DOHH2 (cell line): ENCODE results near the gene NOD2.

ENCODE experiments used
- H3F3A ChIP-seq: fragments of 200-600 bp; sonication (generic), shearing (Covaris generic); 2 replicates; pipeline ENCODE4 v1.6.0; 2016; ENCODE audit warnings: antibody characterized with exemption, mild to moderate bottlenecking; ENCODE audit not compliant: control insufficient read depth, insufficient read depth
- H3K27ac ChIP-seq: fragments of 200-600 bp; sonication (generic); 2 replicates; pipeline ENCODE4 v1.5.1; 2014; ENCODE audit warnings: low read depth, mild to moderate bottlenecking, low read length, moderate library complexity
- H3K27me3 ChIP-seq: fragments of 200-600 bp; sonication (generic); 2 replicates; pipeline ENCODE4 v1.6.1; 2014; ENCODE audit warnings: mild to moderate bottlenecking, low read length, mixed read lengths; ENCODE audit not compliant: control insufficient read depth
- H3K36me3 ChIP-seq: fragments of 200-600 bp; sonication (generic); 2 replicates; pipeline ENCODE4 v1.6.1; 2014; ENCODE audit warnings: mild to moderate bottlenecking, low read length, moderate library complexity, mixed read lengths; ENCODE audit not compliant: control insufficient read depth
- H3K4me1 ChIP-seq: fragments of 200-600 bp; sonication (generic); 2 replicates; pipeline ENCODE4 v1.6.1; 2014; ENCODE audit warnings: mild to moderate bottlenecking, low read length, mixed read lengths; ENCODE audit not compliant: control insufficient read depth
- H3K4me2 ChIP-seq: fragments of 200-600 bp; sonication (generic); 2 replicates; pipeline ENCODE4 v1.6.0; 2014; ENCODE audit warnings: mild to moderate bottlenecking, low read length, moderate library complexity
- H3K4me3 ChIP-seq: fragments of 200-600 bp; sonication (generic); 2 replicates; pipeline ENCODE4 v1.5.1; 2014; ENCODE audit warnings: mild to moderate bottlenecking, low read length, mixed read lengths
- H3K79me2 ChIP-seq: fragments of 200-600 bp; sonication (generic); 2 replicates; pipeline ENCODE4 v1.6.1; 2014; ENCODE audit warnings: mild to moderate bottlenecking, low read length, mixed read lengths; ENCODE audit not compliant: control insufficient read depth
- H3K9me2 ChIP-seq: fragments of 200-600 bp; sonication (generic); replicated peaks from 2 replicates; pipeline ENCODE4 v1.6.1; 2014; ENCODE audit warnings: mild to moderate bottlenecking, low read length, mixed read lengths; ENCODE audit not compliant: control insufficient read depth
- H3K9me3 ChIP-seq: fragments of 200-600 bp; sonication (generic); 2 replicates; pipeline ENCODE4 v1.6.1; 2014; ENCODE audit warnings: antibody characterized with exemption, low read length, mixed read lengths; ENCODE audit not compliant: control insufficient read depth, insufficient read depth
- H4K20me1 ChIP-seq: fragments of 200-600 bp; sonication (generic); 2 replicates; pipeline ENCODE4 v1.6.0; 2014; ENCODE audit warnings: low read depth, mild to moderate bottlenecking, antibody characterized with exemption, low read length, moderate library complexity; ENCODE audit not compliant: control insufficient read depth, insufficient read depth
- EZH2phosphoT487 ChIP-seq: fragments of 200-600 bp; sonication (generic); IDR thresholded peaks from 2 replicates; pipeline ENCODE4 v1.6.1; 2017; ENCODE audit warnings: borderline replicate concordance, mild to moderate bottlenecking, antibody characterized with exemption, low read length, moderate library complexity, mixed read lengths
- TF ChIP-seq, protein P1 (sequence below): fragments of 200-600 bp; sonication (generic); IDR thresholded peaks from one replicate; pipeline ENCODE4 v1.5.1; 2014; ENCODE audit warnings: antibody characterized with exemption, mild to moderate bottlenecking, low read depth, low read length; ENCODE audit not compliant: poor library complexity, severe bottlenecking

Gene NOD2

DNA sequence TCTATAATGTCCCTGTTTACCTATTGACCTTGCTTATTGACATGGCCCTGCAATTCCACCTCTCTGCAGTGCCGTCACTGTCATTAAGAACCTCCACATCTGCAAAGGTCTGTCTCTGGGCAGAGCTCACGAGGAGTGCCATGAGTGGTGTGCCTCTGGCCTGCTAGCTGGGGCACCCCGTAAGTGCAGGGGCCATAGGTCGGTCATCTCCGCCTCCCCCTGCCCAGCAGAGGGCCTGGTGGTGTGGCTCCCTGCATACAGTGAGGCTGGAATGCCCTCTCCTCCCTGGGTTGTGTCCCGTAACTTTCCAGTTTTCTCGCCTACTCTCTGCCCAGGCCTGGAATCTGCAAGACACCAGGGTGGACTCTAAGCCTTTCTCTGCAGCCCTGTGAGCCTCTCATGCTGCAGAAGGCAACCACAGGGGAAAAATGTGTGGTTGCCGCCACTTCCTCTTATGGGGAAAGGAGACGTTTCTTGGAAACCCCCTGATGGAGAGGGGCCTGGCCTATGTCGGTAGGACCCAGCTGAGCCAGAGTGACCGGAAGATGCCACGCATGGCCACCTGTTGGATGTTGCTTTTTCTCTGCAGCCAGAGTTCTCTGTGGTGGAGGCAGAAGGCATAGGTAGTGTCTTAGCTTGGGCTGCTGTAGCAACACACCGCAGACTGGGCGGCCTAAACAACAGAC lies 9.6 kb upstream of the NOD2 start:
- Histone ChIP-seq H3K79me2 (no peaks in the 10 kb centered on the region), H3K36me3 (no peaks in the 10 kb centered on the region), H3K4me3 (no peak overlapping the region), H3F3A (no peaks in the 10 kb centered on the region), H3K9me3 (no peaks in the 10 kb centered on the region), H3K4me1 (peaks cover 20% of the 10 kb centered on the region), H3K9me2 (no peaks in the 10 kb centered on the region), H3K27me3 (no peaks in the 10 kb centered on the region), H4K20me1 (no peaks in the 10 kb centered on the region), H3K4me2 (no peak overlapping the region), H3K27ac (no peak overlapping the region)
- TF ChIP-seq, protein P1, sequence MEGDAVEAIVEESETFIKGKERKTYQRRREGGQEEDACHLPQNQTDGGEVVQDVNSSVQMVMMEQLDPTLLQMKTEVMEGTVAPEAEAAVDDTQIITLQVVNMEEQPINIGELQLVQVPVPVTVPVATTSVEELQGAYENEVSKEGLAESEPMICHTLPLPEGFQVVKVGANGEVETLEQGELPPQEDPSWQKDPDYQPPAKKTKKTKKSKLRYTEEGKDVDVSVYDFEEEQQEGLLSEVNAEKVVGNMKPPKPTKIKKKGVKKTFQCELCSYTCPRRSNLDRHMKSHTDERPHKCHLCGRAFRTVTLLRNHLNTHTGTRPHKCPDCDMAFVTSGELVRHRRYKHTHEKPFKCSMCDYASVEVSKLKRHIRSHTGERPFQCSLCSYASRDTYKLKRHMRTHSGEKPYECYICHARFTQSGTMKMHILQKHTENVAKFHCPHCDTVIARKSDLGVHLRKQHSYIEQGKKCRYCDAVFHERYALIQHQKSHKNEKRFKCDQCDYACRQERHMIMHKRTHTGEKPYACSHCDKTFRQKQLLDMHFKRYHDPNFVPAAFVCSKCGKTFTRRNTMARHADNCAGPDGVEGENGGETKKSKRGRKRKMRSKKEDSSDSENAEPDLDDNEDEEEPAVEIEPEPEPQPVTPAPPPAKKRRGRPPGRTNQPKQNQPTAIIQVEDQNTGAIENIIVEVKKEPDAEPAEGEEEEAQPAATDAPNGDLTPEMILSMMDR, result no peak
- TF ChIP-seq EZH2phosphoT487, result no peak

DNA sequence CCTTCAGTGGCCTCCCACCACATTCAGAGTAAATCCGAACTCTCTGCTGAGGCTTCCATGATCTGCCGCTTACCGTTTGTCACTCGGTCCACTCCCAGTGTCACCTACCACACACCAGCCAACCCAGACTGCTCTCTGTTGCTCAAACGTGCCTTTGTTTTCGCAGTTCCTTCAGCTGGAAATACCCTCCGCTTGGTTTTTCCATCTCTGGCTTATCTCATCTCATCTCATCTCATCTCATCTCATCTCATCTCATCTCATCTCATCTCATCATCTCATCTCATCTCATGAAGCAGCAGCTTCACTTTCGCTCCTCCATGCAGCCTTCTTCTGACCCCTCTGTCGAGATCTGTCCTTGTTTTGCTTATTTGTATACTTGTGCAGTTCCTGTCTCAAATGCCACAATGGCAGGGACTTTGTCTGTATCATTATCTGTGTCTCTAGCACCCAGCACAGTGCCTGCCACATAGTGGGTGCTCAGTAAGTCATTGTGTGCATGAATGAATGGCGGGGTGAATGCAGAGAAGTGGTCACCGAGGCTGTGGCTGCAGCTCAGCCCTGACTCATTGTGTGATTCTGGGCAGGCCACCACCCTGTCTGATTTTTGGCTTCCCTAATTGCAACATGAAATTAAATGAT lies 8.5 kb upstream of the NOD2 start:
- TF ChIP-seq, protein P1, result no peak
- no peak for TF ChIP-seq EZH2phosphoT487
- Histone ChIP-seq H3K27ac (no peak overlapping the region), H3K79me2 (no peaks in the 10 kb centered on the region), H3K9me3 (no peaks in the 10 kb centered on the region), H3K4me2 (no peak overlapping the region), H3K9me2 (no peaks in the 10 kb centered on the region), H4K20me1 (no peaks in the 10 kb centered on the region), H3K36me3 (no peaks in the 10 kb centered on the region), H3K4me1 (peaks cover 20% of the 10 kb centered on the region), H3K27me3 (0 out of 2 replicates have a peak, but pooled peaks cover 2% of the 10 kb centered on the region), H3F3A (no peaks in the 10 kb centered on the region), H3K4me3 (no peak overlapping the region)

DNA sequence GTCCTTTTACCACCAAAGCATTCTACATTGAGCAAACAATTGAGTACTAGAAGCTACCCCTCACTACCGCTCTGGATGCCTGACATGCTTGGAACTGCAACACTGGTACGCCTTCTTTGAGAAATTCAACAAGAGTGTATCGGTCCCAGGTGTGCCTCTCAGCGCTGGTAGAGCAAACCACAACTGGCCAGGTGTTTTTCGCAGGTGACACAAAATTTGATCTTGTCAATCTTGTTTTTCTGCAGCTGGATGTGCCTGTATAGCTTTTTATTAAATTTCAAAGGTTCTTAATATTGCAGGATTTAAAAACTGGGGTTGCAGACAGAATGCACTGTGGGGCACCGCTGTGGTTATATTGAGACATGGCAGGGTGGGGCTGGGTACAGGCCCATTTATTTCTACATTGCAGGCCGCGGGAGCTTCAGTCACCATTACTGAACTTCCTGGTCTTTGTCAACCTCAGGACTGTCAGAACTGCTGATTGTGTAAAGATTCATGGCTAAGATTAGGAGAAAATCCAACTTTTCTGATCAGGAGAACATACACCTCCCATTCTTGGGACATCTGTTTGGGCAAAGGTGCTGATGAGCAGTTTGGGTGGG lies 7.8 kb upstream of the NOD2 start:
- no peaks in the 10 kb centered on the region for H3K9me2 ChIP-seq
- no peak overlapping the region for H3K27ac ChIP-seq
- H4K20me1 ChIP-seq, result no peaks in the 10 kb centered on the region
- H3K36me3 ChIP-seq, result no peaks in the 10 kb centered on the region
- H3K4me1 ChIP-seq, result peaks cover 20% of the 10 kb centered on the region
- H3K9me3 ChIP-seq, result no peaks in the 10 kb centered on the region
- no peaks in the 10 kb centered on the region for H3K79me2 ChIP-seq
- TF ChIP-seq, protein P1, result no peak
- no peak for TF ChIP-seq EZH2phosphoT487
- H3F3A ChIP-seq, result no peaks in the 10 kb centered on the region
- H3K27me3 ChIP-seq, result 0 out of 2 replicates have a peak, but pooled peaks cover 2% of the 10 kb centered on the region
- H3K4me2 ChIP-seq, result no peak overlapping the region
- H3K4me3 ChIP-seq, result no peak overlapping the region
